Measurements from ENCODE around the gene C2CD2L. TPM values are rescaled to one million over a fixed set of nuclear protein-coding genes. Genes with fewer than 3 reads are reported as not detected.

The C2CD2L gene
- total RNA-seq, 1 donor from 2014 or later = 9.2 TPM

Other genes with a start within 250 kb of the C2CD2L start
- gene CXCR5, start 223.5 kb upstream of the C2CD2L start, total RNA-seq = 0.08 TPM
- gene BCL9L, start 181.4 kb upstream of the C2CD2L start, total RNA-seq = 24.7 TPM
- not detected for gene UPK2, start 151.0 kb upstream of the C2CD2L start, total RNA-seq
- gene FOXR1, start 135.6 kb upstream of the C2CD2L start, total RNA-seq = not detected
- gene CENATAC, start 109.2 kb upstream of the C2CD2L start, total RNA-seq = 14.7 TPM
- gene RPS25, start 89.0 kb upstream of the C2CD2L start, total RNA-seq = 307 TPM
- 18.0 TPM for gene TRAPPC4, start 88.6 kb upstream of the C2CD2L start, total RNA-seq
- 155 TPM for gene SLC37A4, start 76.5 kb upstream of the C2CD2L start, total RNA-seq
- 205 TPM for gene HYOU1, start 50.1 kb upstream of the C2CD2L start, total RNA-seq
- gene VPS11, start 39.5 kb upstream of the C2CD2L start, total RNA-seq = 8.7 TPM
- 15.1 TPM for gene HMBS, start 22.5 kb upstream of the C2CD2L start, total RNA-seq
- 34.3 TPM for gene DPAGT1, start 5.5 kb upstream of the C2CD2L start, total RNA-seq
- gene HINFP, start 14.2 kb downstream of the C2CD2L start, total RNA-seq = 8.9 TPM
- 0.48 TPM for gene ABCG4, start 41.7 kb downstream of the C2CD2L start, total RNA-seq
- 13.1 TPM for gene NLRX1, start 61.4 kb downstream of the C2CD2L start, total RNA-seq
- 0.25 TPM for gene NHERF4, start 78.1 kb downstream of the C2CD2L start, total RNA-seq
- 3.2 TPM for gene CBL, start 99.0 kb downstream of the C2CD2L start, total RNA-seq
- 1.5 TPM for gene MCAM, start 209.8 kb downstream of the C2CD2L start, total RNA-seq
- gene RNF26, start 227.2 kb downstream of the C2CD2L start, total RNA-seq = 15.0 TPM
- 4.7 TPM for gene C1QTNF5, start 233.5 kb downstream of the C2CD2L start, total RNA-seq
- gene MFRP, start 239.4 kb downstream of the C2CD2L start, total RNA-seq = not detected

All from left lobe of liver (tissue), 1 donor.